ENCODE data around the gene SLC30A10. TPM values are rescaled to one million over a fixed set of nuclear protein-coding genes. Genes with fewer than 3 reads are reported as not detected.

SLC30A10 gene
- polyA plus RNA-seq, 1 donor (not counting 4 experiments of a cell fraction or from before 2014, with no cell fraction given) = 0.03 TPM

- no peaks in the 10 kb centered on the region for H3K4me1 ChIP-seq (ENCODE audit: control insufficient read depth, extremely low read depth, insufficient read depth, low read length)
- no peak overlapping the region for H2AFZ ChIP-seq (ENCODE audit: control insufficient read depth, low read length)
- no peak overlapping the region for H3K4me2 ChIP-seq (ENCODE audit: control insufficient read depth, extremely low read depth, insufficient read depth, low read depth, low read length)
- FAIRE-seq (no peak), DNase-seq (ENCODE audit: low read depth, low spot score) (no peak)
- H4K20me1 ChIP-seq (ENCODE audit: control insufficient read depth, extremely low read depth, insufficient read depth, low read length) = no peaks in the 10 kb centered on the region
- H3K9me1 ChIP-seq (ENCODE audit: control insufficient read depth, extremely low read depth, insufficient read depth, low read length) = no peaks in the 10 kb centered on the region
- no peaks in the 10 kb centered on the region for H3K27me3 ChIP-seq (ENCODE audit: control insufficient read depth, extremely low read depth, insufficient read depth, low read length)
- no peaks in the 10 kb centered on the region for H3K36me3 ChIP-seq (ENCODE audit: control insufficient read depth in 2 of 2, extremely low read depth in 1 of 2, insufficient read depth in 2 of 2, low read length in 2 of 2)
- dilution Hi-C loops (cut with MboI; ENCODE audit: extremely low pct_ligation_motif_present, low sequenced_read_pairs) = no loop called here
- H3K9me3 ChIP-seq (ENCODE audit: control insufficient read depth, low read depth, low read length) = no peaks in the 10 kb centered on the region
- no peak overlapping the region for H3K27ac ChIP-seq (ENCODE audit: control insufficient read depth, insufficient read depth, low read length)
- TF ChIP-seq CTCF (optimal IDR thresholded peaks at IDR 0.05 in 1 of 3, IDR thresholded peaks at IDR 0.05 in 1 of 3, conservative IDR thresholded peaks at IDR 0.05 in 1 of 3; ENCODE audit: extremely low read depth in 1 of 3, insufficient read depth in 2 of 3, low read length in 3 of 3) (no peak), EZH2 (IDR thresholded peaks at IDR 0.05; ENCODE audit: low read length) (no peak)
- H3K4me3 ChIP-seq (ENCODE audit: control insufficient read depth in 2 of 3, extremely low read depth in 1 of 3, insufficient read depth in 2 of 3, low read depth in 1 of 3, low read length in 3 of 3) = no peak overlapping the region
- H3K79me2 ChIP-seq (ENCODE audit: control insufficient read depth, insufficient read depth, low read length) = no peaks in the 10 kb centered on the region
- H3K9ac ChIP-seq (ENCODE audit: control insufficient read depth, extremely low read depth, insufficient read depth, low read length) = no peak overlapping the region
Observed at GRCh38 chr1:219883400-219884332, 44.7 kb downstream of the SLC30A10 start.

- no peaks in the 10 kb centered on the region for H3K9me1 ChIP-seq (ENCODE audit: control insufficient read depth, extremely low read depth, insufficient read depth, low read length)
- H3K4me3 ChIP-seq (ENCODE audit: control insufficient read depth in 2 of 3, extremely low read depth in 1 of 3, insufficient read depth in 2 of 3, low read depth in 1 of 3, low read length in 3 of 3) = no peak overlapping the region
- no peaks in the 10 kb centered on the region for H3K36me3 ChIP-seq (ENCODE audit: control insufficient read depth in 2 of 2, extremely low read depth in 1 of 2, insufficient read depth in 2 of 2, low read length in 2 of 2)
- FAIRE-seq (no peak), DNase-seq (ENCODE audit: low read depth, low spot score) (no peak)
- no peaks in the 10 kb centered on the region for H3K4me1 ChIP-seq (ENCODE audit: control insufficient read depth, extremely low read depth, insufficient read depth, low read length)
- H3K79me2 ChIP-seq (ENCODE audit: control insufficient read depth, insufficient read depth, low read length) = no peaks in the 10 kb centered on the region
- H3K27me3 ChIP-seq (ENCODE audit: control insufficient read depth, extremely low read depth, insufficient read depth, low read length) = no peaks in the 10 kb centered on the region
- H3K27ac ChIP-seq (ENCODE audit: control insufficient read depth, insufficient read depth, low read length) = no peak overlapping the region
- TF ChIP-seq CTCF (optimal IDR thresholded peaks at IDR 0.05 in 1 of 3, IDR thresholded peaks at IDR 0.05 in 1 of 3, conservative IDR thresholded peaks at IDR 0.05 in 1 of 3; ENCODE audit: extremely low read depth in 1 of 3, insufficient read depth in 2 of 3, low read length in 3 of 3) (no peak), EZH2 (IDR thresholded peaks at IDR 0.05; ENCODE audit: low read length) (no peak)
- dilution Hi-C loops (cut with MboI; ENCODE audit: extremely low pct_ligation_motif_present, low sequenced_read_pairs) = no loop called here
- no peak overlapping the region for H3K4me2 ChIP-seq (ENCODE audit: control insufficient read depth, extremely low read depth, insufficient read depth, low read depth, low read length)
- H3K9me3 ChIP-seq (ENCODE audit: control insufficient read depth, low read depth, low read length) = no peaks in the 10 kb centered on the region
- H4K20me1 ChIP-seq (ENCODE audit: control insufficient read depth, extremely low read depth, insufficient read depth, low read length) = no peaks in the 10 kb centered on the region
- no peak overlapping the region for H3K9ac ChIP-seq (ENCODE audit: control insufficient read depth, extremely low read depth, insufficient read depth, low read length)
- no peak overlapping the region for H2AFZ ChIP-seq (ENCODE audit: control insufficient read depth, low read length)
Observed at GRCh38 chr1:219882755-219883154, 45.6 kb downstream of the SLC30A10 start.

Data from keratinocyte (primary cell).